CD4-positive, alpha-beta T cell treated with Interleukin-4 for 1 hour (primary cell): Measurements from ENCODE around the gene ERBB2.
A peak's percentile ranks its signal among the peaks of the same experiment; 100 is the strongest.
"Not testable (repeated sequence)": the region's sequence is repeated elsewhere in the genome, so short reads cannot be mapped to it uniquely, and the experiment has no call there.

ENCODE experiments used
- DNase-seq, 2 donors: peaks; one replicate each; pipeline ENCODE4 v3.0.0-alpha.2; 2020 to 2022

Gene ERBB2

DNA sequence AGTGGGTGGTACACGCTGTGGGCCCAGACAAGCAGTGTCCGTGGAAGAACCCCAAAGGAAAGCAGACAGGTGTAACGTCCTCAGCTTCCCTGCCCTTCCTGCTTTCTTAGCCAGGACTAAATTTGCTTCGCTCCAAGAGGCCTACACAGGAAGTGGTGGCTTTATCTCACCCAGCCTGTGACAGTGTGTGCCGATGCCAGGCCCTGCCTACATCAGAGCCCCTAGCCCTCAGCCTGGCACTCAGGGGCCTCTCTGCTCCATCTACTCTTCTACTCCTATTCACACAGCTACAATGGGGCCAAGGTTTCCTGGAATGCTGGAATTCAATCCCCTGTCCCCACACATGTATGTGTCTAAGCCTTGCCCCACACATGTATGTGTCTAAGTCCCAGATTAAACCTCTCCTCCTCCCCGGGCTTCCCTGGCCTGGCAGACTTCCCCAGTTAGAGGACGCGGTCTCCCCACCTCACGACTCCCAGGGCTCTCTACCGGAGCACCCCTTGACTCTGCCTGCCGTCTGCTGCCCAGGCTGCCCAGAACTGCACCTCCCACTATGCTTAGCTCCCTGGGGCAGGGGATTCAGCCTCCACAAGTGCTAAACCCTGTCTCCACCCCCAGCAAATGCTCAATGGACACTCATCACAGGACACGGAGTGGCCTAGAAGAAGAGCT, 20.2 kb upstream of the ERBB2 start:
- peak; percentile 61 to 64 for DNase-seq

DNA sequence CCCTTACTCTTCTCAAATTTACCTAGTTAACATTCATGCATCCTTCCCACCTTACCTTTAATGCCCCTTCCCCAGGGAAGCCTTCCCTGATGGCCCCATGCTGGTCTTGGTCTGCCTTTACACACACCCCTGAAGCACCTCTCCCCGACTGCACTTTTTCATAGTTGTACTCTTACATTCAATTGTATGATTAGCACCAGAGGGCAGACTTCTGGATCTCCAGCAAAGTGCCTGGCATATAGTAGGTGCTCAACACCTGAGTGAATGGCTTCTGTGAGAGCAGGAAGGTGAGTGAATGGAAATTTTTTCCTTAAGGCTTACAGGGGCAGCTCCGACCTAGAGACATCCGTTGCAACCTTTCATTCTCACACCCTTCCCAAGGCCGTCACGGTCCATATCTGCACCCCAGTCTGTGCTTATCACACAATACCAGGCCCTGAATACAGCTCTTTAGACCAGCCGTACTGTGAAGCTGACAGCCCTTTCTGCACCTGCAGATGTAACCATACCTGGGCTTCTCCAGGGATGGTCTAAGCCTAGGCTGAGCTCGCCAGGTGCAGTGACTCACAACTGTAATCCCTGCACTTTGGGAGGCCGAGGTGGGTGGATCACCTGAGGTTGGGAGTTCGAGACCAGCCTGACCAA, 16.4 kb upstream of the ERBB2 start:
- no peak for DNase-seq

- DNase-seq, result no peak
These were observed 15.3 kb upstream of the ERBB2 start for GRCh38 chr17:39684369-39685192.

- no peak for DNase-seq
These were observed 12.7 kb upstream of the ERBB2 start for GRCh38 chr17:39687101-39687545.

- peak; percentile 87 to 89 for DNase-seq
These were observed 12.1 kb upstream of the ERBB2 start, which contains the start of gene PGAP3 for GRCh38 chr17:39687546-39688474. Gene PGAP3, minus strand, starts transcription at chr17:39688057. Its CDS starts 43 bp downstream, at chr17:39688014.

GRCh38 chr17:39688475-39688835, 11.4 kb upstream of the ERBB2 start:
- no peak for DNase-seq

DNA sequence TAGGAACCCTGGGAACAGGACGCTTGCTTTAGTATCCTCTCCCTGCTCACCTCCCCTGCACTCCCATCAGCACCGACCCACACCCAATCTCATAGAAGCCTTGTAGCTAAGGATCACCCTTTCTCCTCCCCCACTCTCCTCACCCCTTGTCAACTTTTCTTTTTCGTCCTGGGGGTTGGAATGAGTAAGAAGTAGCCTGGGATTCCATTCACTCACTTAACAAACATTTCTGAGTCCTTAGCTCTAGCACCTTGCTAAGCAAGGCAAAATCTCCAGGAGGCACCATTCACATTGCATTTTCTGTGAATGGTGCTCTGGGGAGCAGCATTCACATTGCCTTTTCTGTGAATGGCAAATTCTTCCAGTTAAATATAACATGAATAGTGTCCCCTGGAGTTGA, 10.9 kb upstream of the ERBB2 start:
- DNase-seq, result no peak

DNA sequence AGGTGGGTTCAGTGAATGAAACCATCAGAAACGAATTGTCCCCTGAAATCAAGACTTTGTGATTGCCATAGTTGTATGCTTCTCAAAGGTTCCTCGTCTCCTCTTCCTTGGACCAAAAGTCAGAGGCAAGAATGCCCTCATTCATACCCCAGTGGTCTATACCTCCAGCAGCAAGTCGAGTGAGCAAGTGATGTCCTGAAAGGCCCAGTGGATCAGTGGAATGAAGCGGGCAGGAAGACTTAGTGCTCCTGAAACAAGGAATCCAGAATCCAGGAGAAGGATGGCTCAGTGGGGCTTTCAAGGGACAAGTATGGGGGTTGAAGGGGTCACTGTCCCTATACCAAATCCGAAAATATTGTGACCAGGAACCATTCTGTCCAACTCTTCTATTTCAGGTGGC, 5.3 kb upstream of the ERBB2 start:
- no peak for DNase-seq

GRCh38 chr17:39695089-39695474, 4.8 kb upstream of the ERBB2 start:
- no peak for DNase-seq

DNA sequence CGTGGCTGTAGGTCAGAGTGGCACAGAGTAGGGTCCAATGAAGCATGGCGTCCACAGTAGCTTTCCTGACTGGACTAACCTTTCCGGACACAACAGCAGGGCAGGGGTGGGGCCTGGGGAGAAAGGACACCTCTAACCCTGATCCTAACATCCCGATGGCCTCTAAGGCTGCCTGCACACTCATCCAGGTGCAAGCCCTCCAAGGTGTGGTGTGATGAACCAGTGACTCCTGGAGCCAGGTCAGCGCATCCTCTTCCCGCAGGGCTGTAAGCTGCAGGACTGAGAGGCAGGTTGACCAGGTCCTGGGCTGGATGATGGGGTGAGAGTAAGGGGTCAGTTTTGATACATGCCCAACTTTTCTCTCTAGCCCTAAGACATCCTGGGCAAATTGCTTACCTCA, 3.1 kb upstream of the ERBB2 start:
- no peak for DNase-seq

DNA sequence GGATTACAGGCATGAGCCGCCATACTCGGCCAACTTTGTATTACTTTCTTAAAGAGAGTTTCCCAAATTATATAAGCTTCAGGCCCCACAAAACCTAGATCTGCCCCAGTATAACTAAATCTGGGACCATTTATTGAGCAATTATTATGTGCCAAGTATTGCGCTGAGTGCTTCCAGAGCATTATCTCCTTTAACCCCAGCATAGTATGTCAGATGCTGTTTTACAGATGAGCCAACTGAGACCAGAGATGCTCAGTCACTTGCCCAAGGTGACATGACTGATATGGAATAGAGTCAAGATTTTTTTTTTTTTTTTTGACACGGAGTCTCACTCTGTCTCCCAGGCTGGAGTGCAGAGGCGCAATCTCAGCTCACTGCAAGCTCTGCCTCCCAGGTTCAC, 1.9 kb upstream of the ERBB2 start:
- DNase-seq, result no peak

GRCh38 chr17:39699157-39699817, 577 bp upstream of the ERBB2 start:
- not testable (repeated sequence) for DNase-seq

GRCh38 chr17:39700148-39700987, 504 bp downstream of the ERBB2 start:
- DNase-seq, result no peak

DNA sequence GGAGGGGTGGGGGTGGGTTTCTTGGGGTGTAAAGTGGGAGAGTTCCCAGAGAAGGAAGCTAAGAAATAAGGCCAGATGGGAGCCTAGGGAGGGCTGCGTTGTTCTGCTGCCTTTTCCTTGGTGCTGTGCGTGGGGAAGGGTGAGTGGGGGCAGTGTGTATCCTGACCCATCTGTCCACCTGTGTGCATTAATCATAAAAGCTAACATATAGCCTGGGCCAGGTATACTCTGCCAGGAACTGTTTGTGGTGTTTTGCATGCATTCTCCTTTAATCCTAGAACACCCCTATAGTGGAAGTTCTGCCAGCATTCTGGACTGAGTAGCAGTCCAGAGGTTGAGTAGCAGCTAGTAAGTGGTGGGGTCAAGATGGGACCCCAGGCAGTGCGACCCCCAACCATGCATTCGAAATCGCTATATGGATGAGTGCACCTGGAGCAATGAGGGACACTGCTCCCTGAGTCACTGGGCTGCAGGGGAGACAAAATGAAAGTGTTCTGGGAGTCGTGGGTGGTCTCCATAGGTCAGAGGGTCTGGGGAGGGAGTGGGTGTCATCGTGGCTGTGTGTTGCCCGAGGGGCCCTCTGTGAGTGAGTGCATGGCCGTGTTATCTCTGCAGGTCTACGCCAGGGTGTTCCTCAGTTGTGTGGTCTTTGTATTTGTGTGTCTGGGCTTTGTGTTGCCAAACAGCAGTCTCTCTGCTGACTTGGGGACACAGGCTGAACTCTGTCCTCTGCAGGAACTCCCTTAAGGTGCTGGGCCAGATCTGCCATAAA, 1.3 kb downstream of the ERBB2 start:
- DNase-seq, result no peak

DNA sequence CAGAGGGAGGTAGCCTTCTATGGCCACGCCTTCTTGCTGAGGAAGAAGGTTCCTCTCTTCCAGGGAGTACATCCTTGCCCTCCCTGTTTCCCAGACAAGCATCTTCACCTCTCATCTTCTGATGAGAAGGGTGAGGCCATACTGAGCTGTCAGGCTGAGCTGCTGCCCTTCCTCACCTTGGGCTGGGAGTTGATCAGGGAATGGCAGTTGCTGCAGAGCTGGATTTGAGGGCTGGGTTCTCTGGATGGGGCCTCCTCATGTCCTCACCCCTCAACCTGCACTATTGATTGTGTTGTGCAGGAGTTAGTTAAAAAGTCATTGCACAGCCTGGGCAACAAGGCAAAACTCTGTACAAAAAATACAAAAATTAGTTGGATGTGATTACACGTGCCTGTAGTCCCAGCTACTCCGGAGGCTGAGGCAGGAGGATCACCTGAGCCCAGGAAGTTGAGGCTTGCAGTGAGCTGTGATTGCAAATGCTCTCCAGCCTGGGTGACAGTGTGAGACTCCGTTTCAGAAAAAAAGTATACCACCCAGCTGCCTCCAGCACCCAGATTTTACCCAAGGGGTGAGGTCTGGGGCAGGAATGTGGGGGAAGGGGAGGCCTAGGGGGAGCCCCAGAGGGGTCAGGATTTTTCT, 2.0 kb downstream of the ERBB2 start:
- no peak for DNase-seq

- DNase-seq, result no peak
These were observed 3.3 kb downstream of the ERBB2 start for GRCh38 chr17:39702901-39703893.

GRCh38 chr17:39703913-39704312, 4.0 kb downstream of the ERBB2 start:
- DNase-seq, result no peak

- DNase-seq, result no peak
These were observed 5.1 kb downstream of the ERBB2 start for GRCh38 chr17:39704821-39705551.
